ENCODE data around the gene SLC17A2.

DNA sequence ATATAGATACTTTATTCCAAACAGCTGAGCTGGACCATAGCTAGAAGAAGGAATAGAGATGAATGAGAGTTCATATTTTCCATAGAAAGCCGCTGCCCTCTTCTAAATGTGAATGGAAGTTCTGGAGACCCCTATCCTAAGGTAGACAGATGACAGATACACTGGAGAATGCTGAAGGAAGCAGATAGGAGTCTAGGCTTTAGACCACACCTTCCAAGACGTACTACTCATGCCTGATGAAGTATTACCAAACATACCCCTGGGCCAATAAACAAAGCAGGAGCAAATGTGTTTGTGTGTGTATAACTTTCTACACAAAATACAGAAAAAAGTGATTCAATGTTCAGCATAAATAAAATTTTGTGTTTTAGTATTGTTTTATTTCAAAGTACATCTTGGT is 9.1 kb upstream of the SLC17A2 start:
- TF ChIP-seq, protein P1, sequence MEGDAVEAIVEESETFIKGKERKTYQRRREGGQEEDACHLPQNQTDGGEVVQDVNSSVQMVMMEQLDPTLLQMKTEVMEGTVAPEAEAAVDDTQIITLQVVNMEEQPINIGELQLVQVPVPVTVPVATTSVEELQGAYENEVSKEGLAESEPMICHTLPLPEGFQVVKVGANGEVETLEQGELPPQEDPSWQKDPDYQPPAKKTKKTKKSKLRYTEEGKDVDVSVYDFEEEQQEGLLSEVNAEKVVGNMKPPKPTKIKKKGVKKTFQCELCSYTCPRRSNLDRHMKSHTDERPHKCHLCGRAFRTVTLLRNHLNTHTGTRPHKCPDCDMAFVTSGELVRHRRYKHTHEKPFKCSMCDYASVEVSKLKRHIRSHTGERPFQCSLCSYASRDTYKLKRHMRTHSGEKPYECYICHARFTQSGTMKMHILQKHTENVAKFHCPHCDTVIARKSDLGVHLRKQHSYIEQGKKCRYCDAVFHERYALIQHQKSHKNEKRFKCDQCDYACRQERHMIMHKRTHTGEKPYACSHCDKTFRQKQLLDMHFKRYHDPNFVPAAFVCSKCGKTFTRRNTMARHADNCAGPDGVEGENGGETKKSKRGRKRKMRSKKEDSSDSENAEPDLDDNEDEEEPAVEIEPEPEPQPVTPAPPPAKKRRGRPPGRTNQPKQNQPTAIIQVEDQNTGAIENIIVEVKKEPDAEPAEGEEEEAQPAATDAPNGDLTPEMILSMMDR (IDR thresholded peaks at IDR 0.05), result no peak
- no peak for TF ChIP-seq POLR2AphosphoS5 (IDR thresholded peaks at IDR 0.05)

Measured in gastroesophageal sphincter (tissue), 3 donors.